HepG2 (cell line): ENCODE results near the gene LTB4R. TPM values are rescaled to one million over a fixed set of nuclear protein-coding genes. Genes with fewer than 3 reads are reported as not detected.
A peak's percentile ranks its signal among the peaks of the same experiment; 100 is the strongest.

Experiments used
- ATF5 ChIP-seq: sonication (generic); formaldehyde crosslinking; IDR thresholded peaks from 2 replicates; pipeline ENCODE4 v1.4.0; 2020; ENCODE audit warnings: mild to moderate bottlenecking, low read depth, missing genetic modification reagents
- CEBPB ChIP-seq: IDR thresholded peaks from 2 replicates; pipeline ENCODE4 v1.6.1; 2011; ENCODE audit warnings: low read depth, low read length, improper control_type of control experiment, borderline replicate concordance
- CENPT ChIP-seq: sonication (generic); formaldehyde crosslinking; IDR thresholded peaks from 2 replicates; pipeline ENCODE4 v1.8.0; 2022; ENCODE audit warnings: low read depth, mild to moderate bottlenecking, moderate library complexity, missing genetic modification reagents
- HES4 ChIP-seq: sonication (generic); formaldehyde crosslinking; IDR thresholded peaks from 2 replicates; pipeline ENCODE4 v1.9.0; 2021; ENCODE audit warnings: mild to moderate bottlenecking, missing genetic modification reagents, borderline replicate concordance
- NFE2L1 ChIP-seq: sonication (generic); formaldehyde crosslinking; IDR thresholded peaks from 2 replicates; pipeline ENCODE4 v1.4.0; 2020; ENCODE audit warnings: missing genetic modification reagents, mild to moderate bottlenecking, borderline replicate concordance
- SALL1 ChIP-seq: sonication (generic); formaldehyde crosslinking; IDR thresholded peaks from 2 replicates; pipeline ENCODE4 v1.8.0; 2022; ENCODE audit warnings: mild to moderate bottlenecking, missing genetic modification reagents
- SP4 ChIP-seq: sonication (generic); formaldehyde crosslinking; IDR thresholded peaks from 2 replicates; pipeline ENCODE4 v1.8.1; 2023; ENCODE audit warnings: mild to moderate bottlenecking, missing genetic modification reagents
- YY1 ChIP-seq: IDR thresholded peaks from 2 replicates; pipeline ENCODE4 v1.6.1; 2011; ENCODE audit warnings: low read length, low read depth, moderate library complexity, mild to moderate bottlenecking; ENCODE audit not compliant: insufficient read depth, insufficient replicate concordance
- ZBTB21 ChIP-seq: sonication (generic); formaldehyde crosslinking; IDR thresholded peaks from 2 replicates; pipeline ENCODE4 v1.4.0; 2020; ENCODE audit warnings: missing genetic modification reagents
- ZNF253 ChIP-seq: sonication (generic); formaldehyde crosslinking; IDR thresholded peaks from 2 replicates; pipeline ENCODE4 v1.8.0; 2022; ENCODE audit warnings: mild to moderate bottlenecking, missing genetic modification reagents, borderline replicate concordance
- ZNF264 ChIP-seq: sonication (generic); formaldehyde crosslinking; IDR thresholded peaks from 2 replicates; pipeline ENCODE4 v1.4.0; 2020; ENCODE audit warnings: missing genetic modification reagents
- ZNF501 ChIP-seq: sonication (generic); formaldehyde crosslinking; IDR thresholded peaks from 2 replicates; pipeline ENCODE4 v1.5.1; 2020; ENCODE audit warnings: mild to moderate bottlenecking, moderate library complexity, missing genetic modification reagents
- ZNF713 ChIP-seq: sonication (generic); formaldehyde crosslinking; IDR thresholded peaks from 2 replicates; pipeline ENCODE4 v1.4.0; 2020; ENCODE audit warnings: mild to moderate bottlenecking, missing genetic modification reagents
- polyA plus RNA-seq, 8 experiments: library from polyadenylated mRNA; depleted of rRNA in 3 of 8; stranded (reverse) in 7 of 8; unstranded in 1 of 8; fragments of >200 nt; fragmentation: Illumina TruSeq in 4 of 8; extraction: Trizol in 4 of 8; gene quantifications; 2 replicates each; pipeline versions ENCODE4 v1.2.1 to v1.2.3, GENCODE V29; 2011 to 2016; ENCODE audit warnings: low read depth in 4 of 8, missing spikeins in 1 of 8, mixed read lengths in 1 of 8; ENCODE audit not compliant: insufficient read depth in 1 of 8
- total RNA-seq, 5 experiments: library from RNA; depleted of rRNA; stranded (reverse); fragments of >200 nt; fragmentation: Illumina TruSeq; extraction: Trizol; gene quantifications; 2 replicates each; pipeline ENCODE4 v1.2.3, GENCODE V29; 2016; ENCODE audit warnings: low read depth in 1 of 5
- TF ChIP-seq, protein P1 (sequence below), 2 experiments: fragments of 450-650 bp in 1 of 2; sonication (generic) in 1 of 2; formaldehyde crosslinking in 1 of 2; IDR thresholded peaks; 2 replicates each; pipeline versions ENCODE4 v1.6.1 to v1.8.0; 2016 to 2022; ENCODE audit warnings: antibody characterized with exemption in 1 of 2, mild to moderate bottlenecking in 1 of 2, missing genetic modification reagents in 1 of 2
- TF ChIP-seq, protein P2 (sequence below): sonication (generic); formaldehyde crosslinking; IDR thresholded peaks from 2 replicates; pipeline ENCODE4 v1.5.0; 2020; ENCODE audit warnings: missing genetic modification reagents, mild to moderate bottlenecking, borderline replicate concordance

LTB4R gene
- total and polyA plus RNA-seq, 2 of the 13 experiments (the other 11 are each of a cell fraction or from before 2014, with no cell fraction given), result 3.2 to 8.2 TPM

DNA sequence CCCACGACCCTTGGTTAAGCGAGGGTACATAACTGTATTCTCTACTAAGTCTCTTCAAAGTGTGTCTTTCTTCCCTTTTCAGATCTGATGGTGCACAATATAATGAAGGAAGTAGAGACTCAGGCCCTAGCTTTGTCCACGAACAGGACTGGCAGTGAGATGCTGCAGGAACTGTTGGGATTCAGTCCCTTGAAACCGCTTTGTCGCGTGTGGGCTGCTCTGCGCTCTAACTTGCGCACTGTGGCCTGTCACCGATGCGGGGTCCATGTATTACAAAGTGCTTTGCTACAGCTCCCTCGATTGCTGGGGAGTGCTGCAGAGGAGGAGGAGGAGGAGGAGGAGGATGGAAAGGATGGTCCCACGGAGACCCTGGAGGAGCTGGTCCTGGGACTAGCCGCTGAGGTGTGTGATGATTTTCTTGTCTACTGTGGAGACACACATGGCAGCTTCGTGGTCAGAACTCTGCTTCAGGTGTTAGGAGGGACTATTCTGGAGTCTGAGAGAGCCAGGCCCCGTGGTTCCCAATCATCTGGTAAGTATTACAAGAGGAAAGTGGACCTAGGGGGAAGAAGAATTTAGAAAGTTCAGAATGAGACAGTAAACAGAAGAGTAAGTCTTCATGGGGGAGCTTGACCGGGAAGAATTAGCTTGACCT, 10.8 kb upstream of the LTB4R start (continued):
- TF ChIP-seq, protein P1, sequence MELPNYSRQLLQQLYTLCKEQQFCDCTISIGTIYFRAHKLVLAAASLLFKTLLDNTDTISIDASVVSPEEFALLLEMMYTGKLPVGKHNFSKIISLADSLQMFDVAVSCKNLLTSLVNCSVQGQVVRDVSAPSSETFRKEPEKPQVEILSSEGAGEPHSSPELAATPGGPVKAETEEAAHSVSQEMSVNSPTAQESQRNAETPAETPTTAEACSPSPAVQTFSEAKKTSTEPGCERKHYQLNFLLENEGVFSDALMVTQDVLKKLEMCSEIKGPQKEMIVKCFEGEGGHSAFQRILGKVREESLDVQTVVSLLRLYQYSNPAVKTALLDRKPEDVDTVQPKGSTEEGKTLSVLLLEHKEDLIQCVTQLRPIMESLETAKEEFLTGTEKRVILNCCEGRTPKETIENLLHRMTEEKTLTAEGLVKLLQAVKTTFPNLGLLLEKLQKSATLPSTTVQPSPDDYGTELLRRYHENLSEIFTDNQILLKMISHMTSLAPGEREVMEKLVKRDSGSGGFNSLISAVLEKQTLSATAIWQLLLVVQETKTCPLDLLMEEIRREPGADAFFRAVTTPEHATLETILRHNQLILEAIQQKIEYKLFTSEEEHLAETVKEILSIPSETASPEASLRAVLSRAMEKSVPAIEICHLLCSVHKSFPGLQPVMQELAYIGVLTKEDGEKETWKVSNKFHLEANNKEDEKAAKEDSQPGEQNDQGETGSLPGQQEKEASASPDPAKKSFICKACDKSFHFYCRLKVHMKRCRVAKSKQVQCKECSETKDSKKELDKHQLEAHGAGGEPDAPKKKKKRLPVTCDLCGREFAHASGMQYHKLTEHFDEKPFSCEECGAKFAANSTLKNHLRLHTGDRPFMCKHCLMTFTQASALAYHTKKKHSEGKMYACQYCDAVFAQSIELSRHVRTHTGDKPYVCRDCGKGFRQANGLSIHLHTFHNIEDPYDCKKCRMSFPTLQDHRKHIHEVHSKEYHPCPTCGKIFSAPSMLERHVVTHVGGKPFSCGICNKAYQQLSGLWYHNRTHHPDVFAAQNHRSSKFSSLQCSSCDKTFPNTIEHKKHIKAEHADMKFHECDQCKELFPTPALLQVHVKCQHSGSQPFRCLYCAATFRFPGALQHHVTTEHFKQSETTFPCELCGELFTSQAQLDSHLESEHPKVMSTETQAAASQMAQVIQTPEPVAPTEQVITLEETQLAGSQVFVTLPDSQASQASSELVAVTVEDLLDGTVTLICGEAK (IDR thresholded peaks at IDR 0.05), result no peak
- TF ChIP-seq, protein P1 (CRISPR knock-in tag; IDR thresholded peaks at IDR 0.05), result no peak
- TF ChIP-seq SP4, result no peak
- TF ChIP-seq CENPT (CRISPR knock-in tag), result no peak
- TF ChIP-seq CEBPB, result no peak
- TF ChIP-seq ZBTB21, result peak; percentile 19; the same call in 1 of the 2 replicates
- no peak for TF ChIP-seq SALL1 (CRISPR knock-in tag)
- TF ChIP-seq, protein P2, sequence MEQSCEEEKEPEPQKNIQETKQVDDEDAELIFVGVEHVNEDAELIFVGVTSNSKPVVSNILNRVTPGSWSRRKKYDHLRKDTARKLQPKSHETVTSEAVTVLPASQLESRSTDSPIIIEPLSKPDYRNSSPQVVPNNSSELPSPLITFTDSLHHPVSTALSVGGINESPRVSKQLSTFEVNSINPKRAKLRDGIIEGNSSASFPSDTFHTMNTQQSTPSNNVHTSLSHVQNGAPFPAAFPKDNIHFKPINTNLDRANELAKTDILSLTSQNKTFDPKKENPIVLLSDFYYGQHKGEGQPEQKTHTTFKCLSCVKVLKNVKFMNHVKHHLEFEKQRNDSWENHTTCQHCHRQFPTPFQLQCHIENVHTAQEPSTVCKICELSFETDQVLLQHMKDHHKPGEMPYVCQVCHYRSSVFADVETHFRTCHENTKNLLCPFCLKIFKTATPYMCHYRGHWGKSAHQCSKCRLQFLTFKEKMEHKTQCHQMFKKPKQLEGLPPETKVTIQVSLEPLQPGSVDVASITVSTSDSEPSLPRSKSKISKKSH (CRISPR knock-in tag), result 0 out of 2 replicates have a peak, but pooled peaks have one; percentile 39
- TF ChIP-seq ZNF501 (CRISPR knock-in tag), result no peak
- TF ChIP-seq ATF5, result no peak
- TF ChIP-seq HES4, result no peak
- TF ChIP-seq NFE2L1 (CRISPR knock-in tag), result peak; percentile 63; the same call in 1 of the 2 replicates
- 0 out of 2 replicates have a peak, but pooled peaks have one; percentile 62 for TF ChIP-seq ZNF713 (CRISPR knock-in tag)
- TF ChIP-seq ZNF253 (CRISPR knock-in tag), result peak; percentile 19; the same call in 1 of the 2 replicates
- no peak for TF ChIP-seq YY1
- TF ChIP-seq ZNF264 (CRISPR knock-in tag), result no peak
